GM12878 (cell line): Measurements from ENCODE around the gene NOD2. TPM values are rescaled to one million over a fixed set of nuclear protein-coding genes. Genes with fewer than 3 reads are reported as not detected.

ENCODE experiments used
- ATF7 ChIP-seq: fragments of 450-650 bp; IDR thresholded peaks from 2 replicates; pipeline ENCODE4 v1.6.1; 2016; ENCODE audit warnings: low read depth, mild to moderate bottlenecking
- BRCA1 ChIP-seq: IDR thresholded peaks from 2 replicates; pipeline ENCODE4 v1.6.1; 2011; ENCODE audit warnings: low read depth, low read length, improper control_type of control experiment
- CBFB ChIP-seq: IDR thresholded peaks from 2 replicates; pipeline ENCODE4 v1.6.1; 2016; ENCODE audit warnings: antibody characterized with exemption, low read depth
- EED ChIP-seq: sonication (generic); IDR thresholded peaks from 2 replicates; pipeline ENCODE4 v1.6.1; 2016; ENCODE audit warnings: antibody characterized with exemption, low read depth
- EZH2 ChIP-seq: IDR thresholded peaks from 2 replicates; pipeline ENCODE4 v1.6.1; 2012; ENCODE audit warnings: low read depth, mild to moderate bottlenecking, control low read depth, inconsistent platforms, low read length, borderline replicate concordance; ENCODE audit not compliant: control insufficient read depth
- GABPA ChIP-seq: IDR thresholded peaks from 2 replicates; pipeline ENCODE4 v1.6.1; 2014; ENCODE audit warnings: antibody characterized with exemption, low read depth, mild to moderate bottlenecking, inconsistent platforms
- HDAC2 ChIP-seq: fragments of 200-600 bp; sonication (generic); IDR thresholded peaks from 2 replicates; pipeline ENCODE4 v1.6.1; 2017
- HDAC6 ChIP-seq: fragments of 200-600 bp; sonication (generic); IDR thresholded peaks from one replicate; pipeline ENCODE4 v1.8.0; 2017; ENCODE audit warnings: antibody characterized with exemption; ENCODE audit not compliant: unreplicated experiment
- IRF4 ChIP-seq: IDR thresholded peaks from 2 replicates; pipeline ENCODE4 v1.6.1; 2011; ENCODE audit warnings: low read depth, low read length
- MTA3 ChIP-seq: IDR thresholded peaks from 2 replicates; pipeline ENCODE4 v1.6.1; 2012; ENCODE audit warnings: low read length, inconsistent platforms, borderline replicate concordance
- MYC ChIP-seq: IDR thresholded peaks from 2 replicates; pipeline ENCODE4 v1.6.1; 2011; ENCODE audit warnings: mild to moderate bottlenecking, low read length, moderate library complexity, inconsistent platforms; ENCODE audit not compliant: insufficient read depth, insufficient replicate concordance, insufficient read length, severe bottlenecking
- NBN ChIP-seq: fragments of 450-650 bp; IDR thresholded peaks from 2 replicates; pipeline ENCODE4 v1.6.1; 2016
- NFYB ChIP-seq: IDR thresholded peaks from 2 replicates; pipeline ENCODE4 v1.6.1; 2011; ENCODE audit warnings: low read depth, mild to moderate bottlenecking, low read length, improper control_type of control experiment, moderate library complexity; ENCODE audit not compliant: insufficient read depth
- PAX5 ChIP-seq: IDR thresholded peaks from 2 replicates; pipeline ENCODE4 v1.6.1; 2011; ENCODE audit warnings: low read depth, low read length, borderline replicate concordance
- POLR2AphosphoS5 ChIP-seq: IDR thresholded peaks from 2 replicates; pipeline ENCODE4 v1.6.1; 2011; ENCODE audit warnings: mild to moderate bottlenecking, low read length, inconsistent platforms
- RFX5 ChIP-seq: IDR thresholded peaks from 2 replicates; pipeline ENCODE4 v1.6.1; 2011; ENCODE audit warnings: low read depth, low read length, improper control_type of control experiment
- RUNX3 ChIP-seq: IDR thresholded peaks from 2 replicates; pipeline ENCODE4 v1.6.1; 2012; ENCODE audit warnings: low read length, inconsistent platforms
- SIN3A ChIP-seq: IDR thresholded peaks from 2 replicates; pipeline ENCODE4 v1.6.1; 2012; ENCODE audit warnings: low read depth, low read length, improper control_type of control experiment
- SMAD5 ChIP-seq: IDR thresholded peaks from 2 replicates; pipeline ENCODE4 v1.6.1; 2016; ENCODE audit warnings: antibody characterized with exemption, low read depth
- SREBF2 ChIP-seq: IDR thresholded peaks from 2 replicates; pipeline ENCODE4 v1.6.1; 2012; ENCODE audit warnings: mild to moderate bottlenecking, low read length
- WRNIP1 ChIP-seq: IDR thresholded peaks from 2 replicates; pipeline ENCODE4 v1.6.1; 2011; ENCODE audit warnings: low read depth, low read length, improper control_type of control experiment, borderline replicate concordance
- ZNF274 ChIP-seq: IDR thresholded peaks from one replicate; pipeline ENCODE4 v1.8.0; 2011; ENCODE audit not compliant: insufficient read length, insufficient read depth
- polyA plus RNA-seq, 11 experiments: library from polyadenylated mRNA; depleted of rRNA in 4 of 11; unstranded in 6 of 11; stranded (reverse) in 5 of 11; fragments of >200 nt; fragmentation: Nextera tagmentation in 4 of 11; fragmentation: Illumina TruSeq in 1 of 11; extraction: Ambion mirVana in 4 of 11; extraction: Trizol in 1 of 11; gene quantifications; 1 replicate in 1 of 11; 2 replicates in 10 of 11; pipeline versions ENCODE4 v1.2.1 to v1.2.3, GENCODE V29; 2011 to 2016; ENCODE audit warnings: inconsistent platforms in 2 of 11, missing spikeins in 2 of 11, low read depth in 1 of 11
- total RNA-seq, 4 experiments: library from RNA; depleted of rRNA in 3 of 4; stranded (reverse); fragments of >200 nt in 3 of 4; fragmentation: Illumina TruSeq in 1 of 4; extraction: Trizol in 1 of 4; gene quantifications; 2 replicates each; pipeline versions ENCODE4 v1.2.1 to v1.2.3, GENCODE V29; 2013 to 2021
- TF ChIP-seq, protein P1 (sequence below): fragments of 450-650 bp; formaldehyde crosslinking; IDR thresholded peaks from 2 replicates; pipeline ENCODE4 v1.4.0; 2020; ENCODE audit warnings: mild to moderate bottlenecking, moderate library complexity
- TF ChIP-seq, protein P2 (sequence below): IDR thresholded peaks from 2 replicates; pipeline ENCODE4 v1.6.1; 2012; ENCODE audit warnings: low read length, inconsistent platforms
- TF ChIP-seq, protein P3 (sequence below): IDR thresholded peaks from 2 replicates; pipeline ENCODE4 v1.6.1; 2011; ENCODE audit warnings: borderline replicate concordance, low read depth, mild to moderate bottlenecking, moderate library complexity, low read length; ENCODE audit not compliant: insufficient read depth, poor library complexity, severe bottlenecking

NOD2 gene
- total and polyA plus RNA-seq, 10 of the 15 experiments (the other 5 are each of a cell fraction or from before 2014, with no cell fraction given) = 1.0 to 18.6 (median 6.7) TPM

GRCh38 chr16:50697881-50698767 is 4.7 kb downstream of the NOD2 start (continued):
- TF ChIP-seq BRCA1 (no peak), SIN3A (no peak), RUNX3 (peak; percentile 80), SMAD5 (no peak), HDAC6 (no peak), ZNF274 (no peak), NFYB (no peak), GABPA (no peak), NBN (peak; percentile 83), HDAC2 (no peak), CBFB (peak; percentile 28; the same call in 1 of the 2 replicates), RFX5 (no peak), MYC (no peak), PAX5 (no peak), EED (peak; percentile 83), EZH2 (no peak), POLR2AphosphoS5 (peak; percentile 51), IRF4 (peak; percentile 20; the same call in 1 of the 2 replicates), ATF7 (peak; percentile 88), SREBF2 (no peak), MTA3 (peak; percentile 81; the same call in 1 of the 2 replicates), WRNIP1 (no peak)
- TF ChIP-seq, protein P1, sequence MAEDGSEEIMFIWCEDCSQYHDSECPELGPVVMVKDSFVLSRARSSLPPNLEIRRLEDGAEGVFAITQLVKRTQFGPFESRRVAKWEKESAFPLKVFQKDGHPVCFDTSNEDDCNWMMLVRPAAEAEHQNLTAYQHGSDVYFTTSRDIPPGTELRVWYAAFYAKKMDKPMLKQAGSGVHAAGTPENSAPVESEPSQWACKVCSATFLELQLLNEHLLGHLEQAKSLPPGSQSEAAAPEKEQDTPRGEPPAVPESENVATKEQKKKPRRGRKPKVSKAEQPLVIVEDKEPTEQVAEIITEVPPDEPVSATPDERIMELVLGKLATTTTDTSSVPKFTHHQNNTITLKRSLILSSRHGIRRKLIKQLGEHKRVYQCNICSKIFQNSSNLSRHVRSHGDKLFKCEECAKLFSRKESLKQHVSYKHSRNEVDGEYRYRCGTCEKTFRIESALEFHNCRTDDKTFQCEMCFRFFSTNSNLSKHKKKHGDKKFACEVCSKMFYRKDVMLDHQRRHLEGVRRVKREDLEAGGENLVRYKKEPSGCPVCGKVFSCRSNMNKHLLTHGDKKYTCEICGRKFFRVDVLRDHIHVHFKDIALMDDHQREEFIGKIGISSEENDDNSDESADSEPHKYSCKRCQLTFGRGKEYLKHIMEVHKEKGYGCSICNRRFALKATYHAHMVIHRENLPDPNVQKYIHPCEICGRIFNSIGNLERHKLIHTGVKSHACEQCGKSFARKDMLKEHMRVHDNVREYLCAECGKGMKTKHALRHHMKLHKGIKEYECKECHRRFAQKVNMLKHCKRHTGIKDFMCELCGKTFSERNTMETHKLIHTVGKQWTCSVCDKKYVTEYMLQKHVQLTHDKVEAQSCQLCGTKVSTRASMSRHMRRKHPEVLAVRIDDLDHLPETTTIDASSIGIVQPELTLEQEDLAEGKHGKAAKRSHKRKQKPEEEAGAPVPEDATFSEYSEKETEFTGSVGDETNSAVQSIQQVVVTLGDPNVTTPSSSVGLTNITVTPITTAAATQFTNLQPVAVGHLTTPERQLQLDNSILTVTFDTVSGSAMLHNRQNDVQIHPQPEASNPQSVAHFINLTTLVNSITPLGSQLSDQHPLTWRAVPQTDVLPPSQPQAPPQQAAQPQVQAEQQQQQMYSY (CRISPR knock-in tag) = no peak
- TF ChIP-seq, protein P2, sequence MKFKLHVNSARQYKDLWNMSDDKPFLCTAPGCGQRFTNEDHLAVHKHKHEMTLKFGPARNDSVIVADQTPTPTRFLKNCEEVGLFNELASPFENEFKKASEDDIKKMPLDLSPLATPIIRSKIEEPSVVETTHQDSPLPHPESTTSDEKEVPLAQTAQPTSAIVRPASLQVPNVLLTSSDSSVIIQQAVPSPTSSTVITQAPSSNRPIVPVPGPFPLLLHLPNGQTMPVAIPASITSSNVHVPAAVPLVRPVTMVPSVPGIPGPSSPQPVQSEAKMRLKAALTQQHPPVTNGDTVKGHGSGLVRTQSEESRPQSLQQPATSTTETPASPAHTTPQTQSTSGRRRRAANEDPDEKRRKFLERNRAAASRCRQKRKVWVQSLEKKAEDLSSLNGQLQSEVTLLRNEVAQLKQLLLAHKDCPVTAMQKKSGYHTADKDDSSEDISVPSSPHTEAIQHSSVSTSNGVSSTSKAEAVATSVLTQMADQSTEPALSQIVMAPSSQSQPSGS = peak; percentile 74
- TF ChIP-seq, protein P3, sequence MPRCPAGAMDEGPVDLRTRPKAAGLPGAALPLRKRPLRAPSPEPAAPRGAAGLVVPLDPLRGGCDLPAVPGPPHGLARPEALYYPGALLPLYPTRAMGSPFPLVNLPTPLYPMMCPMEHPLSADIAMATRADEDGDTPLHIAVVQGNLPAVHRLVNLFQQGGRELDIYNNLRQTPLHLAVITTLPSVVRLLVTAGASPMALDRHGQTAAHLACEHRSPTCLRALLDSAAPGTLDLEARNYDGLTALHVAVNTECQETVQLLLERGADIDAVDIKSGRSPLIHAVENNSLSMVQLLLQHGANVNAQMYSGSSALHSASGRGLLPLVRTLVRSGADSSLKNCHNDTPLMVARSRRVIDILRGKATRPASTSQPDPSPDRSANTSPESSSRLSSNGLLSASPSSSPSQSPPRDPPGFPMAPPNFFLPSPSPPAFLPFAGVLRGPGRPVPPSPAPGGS = peak; percentile 20
